Stomach (tissue), 9 donors: Measurements from ENCODE around the gene PON2. TPM values are rescaled to one million over a fixed set of nuclear protein-coding genes. Genes with fewer than 3 reads are reported as not detected.

ENCODE experiments used
- DNase-seq, 2 donors: peaks; one replicate each; pipeline versions ENCODE4 v3.0.0 to v3.0.0-alpha.2; 2013 to 2019
- H3K27ac ChIP-seq, 5 donors: fragments of 200-600 bp in 4 of 5; sonication (generic) in 4 of 5; one replicate each; pipeline ENCODE4 v1.5.1; 2013 to 2019; ENCODE audit warnings: mild to moderate bottlenecking in 1 of 5, moderate library complexity in 1 of 5
- H3K27me3 ChIP-seq, 3 donors: fragments of 200-600 bp; sonication (generic); one replicate each; pipeline ENCODE4 v1.5.1; 2017 to 2019; ENCODE audit warnings: mixed run types in 1 of 3
- H3K36me3 ChIP-seq, 4 donors: fragments of 200-600 bp; sonication (generic); 1 replicate in 3 of 4; 2 replicates in 1 of 4; pipeline ENCODE4 v1.5.1; 2016 to 2019
- H3K4me1 ChIP-seq, 4 donors: fragments of 200-600 bp; sonication (generic); one replicate each; pipeline ENCODE4 v1.5.1; 2016 to 2019
- H3K4me3 ChIP-seq, 4 donors: fragments of 200-600 bp; sonication (generic) in 3 of 4; one replicate each; pipeline ENCODE4 v1.5.1; 2016 to 2019; ENCODE audit warnings: mild to moderate bottlenecking in 1 of 4
- H3K9me3 ChIP-seq, 4 donors: fragments of 200-600 bp; sonication (generic); one replicate each; pipeline ENCODE4 v1.5.1; 2016 to 2019
- CTCF ChIP-seq, 7 experiments: fragments of 450-650 bp in 4 of 7; fragments of 200-600 bp in 3 of 7; sonication (generic) in 3 of 7; IDR thresholded peaks; one replicate each; pipeline ENCODE4 v1.5.1; 2016 to 2019; ENCODE audit warnings: antibody characterized with exemption in 7 of 7, control low read depth in 2 of 7, mild to moderate bottlenecking in 1 of 7
- EP300 ChIP-seq: sonication (generic); formaldehyde crosslinking; IDR thresholded peaks from one replicate; pipeline ENCODE4 v1.6.1; 2017; ENCODE audit warnings: antibody characterized with exemption
- POLR2A ChIP-seq, 4 donors: fragments of 450-650 bp; IDR thresholded peaks; one replicate each; pipeline ENCODE4 v1.6.1; 2016; ENCODE audit warnings: antibody characterized with exemption in 4 of 4, control low read depth in 2 of 4, mild to moderate bottlenecking in 1 of 4, moderate library complexity in 1 of 4
- POLR2AphosphoS5 ChIP-seq, 3 donors: sonication (generic); formaldehyde crosslinking; IDR thresholded peaks; one replicate each; pipeline ENCODE4 v1.6.1; 2016; ENCODE audit warnings: antibody characterized with exemption in 3 of 3
- WGBS, 5 donors: extraction: QIAGEN DNeasy Blood & Tissue Kit in 3 of 5; methylation state at CpG; one replicate each; pipeline versions ENCODE4 v1.1.5 to v1.1.7; 2013 to 2018; 5-methylcytosine and 5-hydroxymethylcytosine counted together
- intact Hi-C: fragments of 100-400 bp; cut with DNase I; formaldehyde crosslinking; loops from one replicate; pipeline ENCODE4 v1.15.1; 2023; ENCODE audit warnings: low total_unique reads
- polyA plus RNA-seq, 3 donors: library from polyadenylated mRNA; stranded (reverse); fragments of 200-250 nt; gene quantifications; one replicate each; pipeline ENCODE4 v1.2.3, GENCODE V29; 2013
- total RNA-seq, 5 donors: library from RNA; depleted of rRNA; stranded (reverse); fragments of >200 nt; gene quantifications; one replicate each; pipeline versions ENCODE4 v1.1.0 to v1.2.3, GENCODE V29; 2014 to 2016
- donor health status: healthy with polysubstance abuse.
- donor health status: Bipolar disorder and iron deficiency.
- donor health status: healthy.

The PON2 gene
- total and polyA plus RNA-seq, 8 donors, result 6.3 to 151 (median 34.0) TPM

GRCh38 chr7:95473276-95473985, 38.6 kb upstream of the PON2 start:
- intact Hi-C loops, result no loop called here
- peaks cover 0 to 4% (median 0%) of the 10 kb centered on the region in 3 donors for H3K27me3 ChIP-seq
- DNase-seq, result no peak
- H3K9me3 ChIP-seq, result no peaks in the 10 kb centered on the region
- WGBS, 5 donors, result 71 to 85% (median 77%) methylated on average over 9 of the region's 9 CpGs
- no peak for TF ChIP-seq POLR2A (IDR thresholded peaks at IDR 0.05)
- no peak for TF ChIP-seq POLR2AphosphoS5 (IDR thresholded peaks at IDR 0.05)
- no peak for TF ChIP-seq EP300
- no peak for TF ChIP-seq CTCF (IDR thresholded peaks at IDR 0.05)
- peaks cover 0 to 21% (median 10%) of the 10 kb centered on the region in 4 donors for H3K4me1 ChIP-seq
- H3K27ac ChIP-seq, result no peak overlapping the region
- H3K36me3 ChIP-seq, result no peaks in the 10 kb centered on the region
- no peak overlapping the region for H3K4me3 ChIP-seq

- Histone ChIP-seq H3K36me3 (no peaks in the 10 kb centered on the region), H3K4me1 (peaks cover 0 to 14% (median 5%) of the 10 kb centered on the region in 4 donors), H3K4me3 (no peak overlapping the region), H3K27me3 (no peaks in the 10 kb centered on the region), H3K9me3 (no peaks in the 10 kb centered on the region), H3K27ac (no peak overlapping the region)
- no peak for TF ChIP-seq POLR2AphosphoS5 (IDR thresholded peaks at IDR 0.05)
- TF ChIP-seq EP300, result no peak
- no peak for TF ChIP-seq POLR2A (IDR thresholded peaks at IDR 0.05)
- TF ChIP-seq CTCF (IDR thresholded peaks at IDR 0.05), result no peak
- 40 to 63% (median 49%) methylated on average over 8 of the region's 8 CpGs for WGBS, 5 donors
- intact Hi-C loops, result no loop called here
- DNase-seq, result peak in 1 of 2 donors; percentile 58
Measured at GRCh38 chr7:95472581-95473161, 37.8 kb upstream of the PON2 start.

GRCh38 chr7:95471071-95471470, 36.2 kb upstream of the PON2 start:
- no peak overlapping the region for H3K27ac ChIP-seq
- intact Hi-C loops, result no loop called here
- no peak overlapping the region for H3K4me3 ChIP-seq
- no peaks in the 10 kb centered on the region for H3K9me3 ChIP-seq
- 84 to 95% (median 86%) methylated on average over 3 of the region's 3 CpGs for WGBS, 5 donors
- no peaks in the 10 kb centered on the region for H3K36me3 ChIP-seq
- DNase-seq, result no peak
- H3K27me3 ChIP-seq, result no peaks in the 10 kb centered on the region
- TF ChIP-seq POLR2AphosphoS5 (IDR thresholded peaks at IDR 0.05), result no peak
- no peak for TF ChIP-seq EP300
- TF ChIP-seq CTCF (IDR thresholded peaks at IDR 0.05), result no peak
- TF ChIP-seq POLR2A (IDR thresholded peaks at IDR 0.05), result no peak
- peaks cover 0 to 14% (median 5%) of the 10 kb centered on the region in 4 donors for H3K4me1 ChIP-seq

- Histone ChIP-seq H3K4me3 (no peak overlapping the region), H3K9me3 (no peaks in the 10 kb centered on the region), H3K27ac (no peak overlapping the region), H3K4me1 (peaks cover 0 to 14% (median 5%) of the 10 kb centered on the region in 4 donors), H3K27me3 (no peaks in the 10 kb centered on the region), H3K36me3 (no peaks in the 10 kb centered on the region)
- TF ChIP-seq POLR2A (IDR thresholded peaks at IDR 0.05) (no peak), CTCF (IDR thresholded peaks at IDR 0.05) (no peak), POLR2AphosphoS5 (IDR thresholded peaks at IDR 0.05) (no peak), EP300 (no peak)
- intact Hi-C loops, result no loop called here
- peak in 1 of 2 donors; percentile 55 for DNase-seq
- WGBS, 5 donors, result 15 to 29% (median 20%) methylated on average over 3 of the region's 3 CpGs
Measured at GRCh38 chr7:95470452-95470851, 35.6 kb upstream of the PON2 start.
